Lower leg skin (tissue), 4 donors: ENCODE data around the gene ZNG1A. TPM values are rescaled to one million over a fixed set of nuclear protein-coding genes. Genes with fewer than 3 reads are reported as not detected.
"Not testable (repeated sequence)": the region's sequence is repeated elsewhere in the genome, so short reads cannot be mapped to it uniquely, and the experiment has no call there.

Source experiments
- DNase-seq, 2 donors: peaks; one replicate each; pipeline ENCODE4 v3.0.0-alpha.2; 2019; ENCODE audit warnings: low spot score in 2 of 2
- H3K4me3 ChIP-seq: fragments of 200-600 bp; sonication (generic); 2 replicates; pipeline ENCODE4 v1.5.1; 2017; ENCODE audit warnings: mild to moderate bottlenecking, low read depth; ENCODE audit not compliant: poor library complexity, severe bottlenecking
- POLR2A ChIP-seq, 2 donors: fragments of 450-650 bp; IDR thresholded peaks; one replicate each; pipeline ENCODE4 v1.6.1; 2016 to 2017; ENCODE audit warnings: antibody characterized with exemption in 2 of 2, mild to moderate bottlenecking in 1 of 2, moderate library complexity in 1 of 2
- WGBS, 2 donors: methylation state at CpG; one replicate each; pipeline ENCODE4 v1.1.5; 2018; 5-methylcytosine and 5-hydroxymethylcytosine counted together
- intact Hi-C: fragments of 100-400 bp; cut with DNase I; formaldehyde crosslinking; loops from one replicate; pipeline ENCODE4 v1.15.0; 2023; ENCODE audit warnings: low total_unique reads
- total RNA-seq, 4 donors: library from RNA; depleted of rRNA; stranded (reverse); fragments of >200 nt; gene quantifications; one replicate each; pipeline ENCODE4 v1.1.0, GENCODE V29; 2016
- TF ChIP-seq, protein P1 (sequence below), 3 donors: fragments of 450-650 bp; IDR thresholded peaks; one replicate each; pipeline ENCODE4 v1.5.1; 2016; ENCODE audit warnings: antibody characterized with exemption in 3 of 3, mild to moderate bottlenecking in 3 of 3, moderate library complexity in 2 of 3

The ZNG1A gene
- 10 to 100 TPM; 26.8 to 37.2 (median 31.8) TPM for total RNA-seq

DNA sequence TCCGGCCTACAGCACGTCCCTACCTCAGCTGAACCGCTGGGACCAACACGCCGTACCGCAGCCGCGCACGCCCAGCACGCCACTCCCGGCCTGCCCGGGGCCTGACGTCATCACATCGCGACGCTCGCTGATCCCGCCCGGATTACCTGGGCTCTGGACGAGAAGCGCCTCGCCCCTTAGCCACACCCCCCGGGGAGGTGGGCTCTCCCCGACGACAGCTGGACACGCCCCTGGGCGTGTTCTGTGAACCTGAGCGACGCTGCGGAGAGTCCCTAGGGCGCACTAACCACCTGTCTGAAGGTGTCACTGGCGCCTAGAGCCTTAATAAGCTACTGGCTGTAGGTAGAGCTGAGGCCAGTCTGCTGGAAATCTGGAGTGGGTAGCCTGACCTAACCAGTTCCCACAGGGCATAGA is at the start of gene ZNG1A:
ZNG1A (minus strand) TSS at position 87 of the 414 bp plus-strand sequence. CDS start 87 bp downstream, outside the sequence.
- WGBS, 2 donors: 0% methylated on average over 1 of the region's 32 CpGs; no CpG with 5 or more reads in 1 of the 2 donors
- intact Hi-C loops, H3K4me3 ChIP-seq: not testable (repeated sequence)
- DNase-seq: peak in 1 of 2 donors; percentile 55

DNA sequence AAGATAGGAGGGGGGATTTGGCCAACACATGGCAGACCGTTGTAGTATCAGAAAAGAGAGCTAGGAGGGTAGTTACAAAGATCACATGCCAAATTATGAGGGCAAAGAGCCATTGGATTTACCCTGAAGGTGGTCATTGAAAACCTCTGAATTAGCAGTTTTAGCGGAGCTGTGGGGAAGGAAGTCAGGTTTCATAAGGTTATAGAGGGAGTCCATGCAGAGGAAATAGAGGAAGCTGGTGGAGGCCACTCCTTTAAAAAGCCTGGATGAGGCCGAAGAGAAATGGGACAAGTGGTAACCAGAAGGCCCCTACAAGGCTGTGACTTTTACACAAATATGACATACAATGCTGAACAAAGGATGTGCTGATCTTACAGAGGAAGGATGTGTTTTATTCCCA is 49.0 kb upstream of the ZNG1A start:
- intact Hi-C loops: no loop called here
- 67 to 69% methylated on average over 3 of the region's 3 CpGs for WGBS, 2 donors
- no peak for TF ChIP-seq POLR2A (IDR thresholded peaks at IDR 0.05)
- TF ChIP-seq, protein P1, sequence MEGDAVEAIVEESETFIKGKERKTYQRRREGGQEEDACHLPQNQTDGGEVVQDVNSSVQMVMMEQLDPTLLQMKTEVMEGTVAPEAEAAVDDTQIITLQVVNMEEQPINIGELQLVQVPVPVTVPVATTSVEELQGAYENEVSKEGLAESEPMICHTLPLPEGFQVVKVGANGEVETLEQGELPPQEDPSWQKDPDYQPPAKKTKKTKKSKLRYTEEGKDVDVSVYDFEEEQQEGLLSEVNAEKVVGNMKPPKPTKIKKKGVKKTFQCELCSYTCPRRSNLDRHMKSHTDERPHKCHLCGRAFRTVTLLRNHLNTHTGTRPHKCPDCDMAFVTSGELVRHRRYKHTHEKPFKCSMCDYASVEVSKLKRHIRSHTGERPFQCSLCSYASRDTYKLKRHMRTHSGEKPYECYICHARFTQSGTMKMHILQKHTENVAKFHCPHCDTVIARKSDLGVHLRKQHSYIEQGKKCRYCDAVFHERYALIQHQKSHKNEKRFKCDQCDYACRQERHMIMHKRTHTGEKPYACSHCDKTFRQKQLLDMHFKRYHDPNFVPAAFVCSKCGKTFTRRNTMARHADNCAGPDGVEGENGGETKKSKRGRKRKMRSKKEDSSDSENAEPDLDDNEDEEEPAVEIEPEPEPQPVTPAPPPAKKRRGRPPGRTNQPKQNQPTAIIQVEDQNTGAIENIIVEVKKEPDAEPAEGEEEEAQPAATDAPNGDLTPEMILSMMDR (IDR thresholded peaks at IDR 0.05): no peak
- no peak for DNase-seq
- H3K4me3 ChIP-seq: no peak overlapping the region

DNA sequence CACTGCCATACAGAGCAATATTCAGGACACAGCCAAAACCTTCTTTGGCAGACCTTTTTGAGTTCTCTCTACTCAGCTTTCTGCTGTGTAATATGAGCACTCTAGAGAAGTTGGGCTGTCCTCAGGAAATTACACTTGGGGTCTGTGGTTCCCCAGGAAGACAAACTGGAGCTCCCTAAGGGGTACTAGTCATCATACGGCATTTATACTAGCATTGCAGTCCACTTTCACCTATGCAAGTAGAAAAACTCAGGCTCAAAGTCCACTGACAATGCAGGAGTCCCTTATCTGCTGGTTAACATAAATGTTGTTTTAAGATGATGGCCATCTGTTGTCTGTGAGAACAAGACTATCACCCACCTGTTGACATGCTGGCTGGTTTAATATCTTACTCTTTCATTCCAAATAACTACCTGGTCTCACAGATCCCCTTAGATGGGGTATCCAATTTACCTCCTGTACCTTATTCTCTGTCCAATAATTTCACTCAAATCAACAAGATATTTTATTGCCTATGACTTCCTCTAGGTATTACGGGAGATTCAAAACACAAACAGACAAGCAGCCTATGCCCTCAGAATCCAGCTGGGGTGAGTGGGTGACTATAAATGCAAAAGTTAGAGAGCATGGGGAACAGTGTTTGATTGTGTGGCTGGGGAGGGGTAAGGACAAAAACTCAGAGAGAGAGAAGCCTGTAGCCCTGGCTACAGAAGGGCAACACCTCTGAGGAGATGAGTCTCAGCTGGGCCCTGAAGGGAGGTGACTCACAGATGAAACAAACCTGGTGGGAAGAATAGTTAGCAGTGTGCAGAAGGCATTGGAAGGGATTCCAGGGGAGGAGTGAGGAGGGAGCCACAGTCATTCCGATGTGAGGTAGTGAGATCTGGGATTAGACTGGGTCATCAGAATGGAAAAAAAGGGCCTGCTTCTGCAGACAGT is 46.0 kb upstream of the ZNG1A start:
- no peak for DNase-seq
- TF ChIP-seq, protein P1 (IDR thresholded peaks at IDR 0.05): no peak
- TF ChIP-seq POLR2A (IDR thresholded peaks at IDR 0.05): no peak
- H3K4me3 ChIP-seq: no peak overlapping the region
- 56 to 68% methylated on average over 3 of the region's 3 CpGs for WGBS, 2 donors
- intact Hi-C loops: no loop called here

DNA sequence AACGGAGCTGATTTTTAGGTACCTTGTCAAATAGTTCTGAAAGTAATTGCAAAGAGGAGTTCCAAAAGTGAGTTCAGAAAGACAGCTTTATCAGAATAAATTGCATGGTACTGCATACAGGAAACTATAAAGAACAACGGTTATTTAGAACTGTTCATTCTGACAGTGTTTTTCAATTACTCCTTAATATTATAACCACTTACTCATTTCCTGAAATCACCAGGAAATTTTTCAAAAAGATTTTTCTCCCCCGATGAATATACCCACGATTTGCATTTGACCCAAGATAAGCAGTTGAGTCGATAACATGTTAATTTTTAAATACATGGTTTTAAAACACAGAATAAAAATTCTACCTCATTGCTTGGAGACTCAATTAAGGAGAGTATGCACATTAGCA is 45.2 kb upstream of the ZNG1A start:
- no peak for DNase-seq
- H3K4me3 ChIP-seq: no peak overlapping the region
- 61 to 63% methylated on average over 5 of the region's 5 CpGs for WGBS, 2 donors
- intact Hi-C loops: no loop called here
- TF ChIP-seq, protein P1 (IDR thresholded peaks at IDR 0.05): no peak
- TF ChIP-seq POLR2A (IDR thresholded peaks at IDR 0.05): no peak

DNA sequence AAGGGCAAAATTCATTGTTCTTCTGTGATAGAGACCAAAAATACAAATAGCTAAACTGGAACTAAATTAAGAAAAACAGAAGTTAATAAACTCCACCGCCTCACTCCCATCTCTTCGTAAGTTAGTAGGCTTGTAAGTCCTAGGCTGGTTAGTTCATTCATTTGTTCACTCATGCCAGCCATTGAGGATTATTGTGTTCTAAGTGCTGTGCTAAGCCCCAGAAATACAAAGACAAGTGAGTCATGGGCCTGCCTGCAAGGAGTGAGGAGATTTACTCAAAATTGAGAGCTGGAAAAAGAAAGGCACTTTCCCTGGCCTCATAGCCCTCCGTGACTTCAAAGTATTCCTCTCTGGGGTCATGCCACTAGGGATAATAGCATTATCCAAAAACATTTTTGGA is 44.3 kb upstream of the ZNG1A start:
- no peak overlapping the region for H3K4me3 ChIP-seq
- intact Hi-C loops: no loop called here
- no peak for DNase-seq
- WGBS, 2 donors: 77 to 79% methylated on average over 3 of the region's 3 CpGs
- TF ChIP-seq, protein P1 (IDR thresholded peaks at IDR 0.05): no peak
- TF ChIP-seq POLR2A (IDR thresholded peaks at IDR 0.05): no peak

DNA sequence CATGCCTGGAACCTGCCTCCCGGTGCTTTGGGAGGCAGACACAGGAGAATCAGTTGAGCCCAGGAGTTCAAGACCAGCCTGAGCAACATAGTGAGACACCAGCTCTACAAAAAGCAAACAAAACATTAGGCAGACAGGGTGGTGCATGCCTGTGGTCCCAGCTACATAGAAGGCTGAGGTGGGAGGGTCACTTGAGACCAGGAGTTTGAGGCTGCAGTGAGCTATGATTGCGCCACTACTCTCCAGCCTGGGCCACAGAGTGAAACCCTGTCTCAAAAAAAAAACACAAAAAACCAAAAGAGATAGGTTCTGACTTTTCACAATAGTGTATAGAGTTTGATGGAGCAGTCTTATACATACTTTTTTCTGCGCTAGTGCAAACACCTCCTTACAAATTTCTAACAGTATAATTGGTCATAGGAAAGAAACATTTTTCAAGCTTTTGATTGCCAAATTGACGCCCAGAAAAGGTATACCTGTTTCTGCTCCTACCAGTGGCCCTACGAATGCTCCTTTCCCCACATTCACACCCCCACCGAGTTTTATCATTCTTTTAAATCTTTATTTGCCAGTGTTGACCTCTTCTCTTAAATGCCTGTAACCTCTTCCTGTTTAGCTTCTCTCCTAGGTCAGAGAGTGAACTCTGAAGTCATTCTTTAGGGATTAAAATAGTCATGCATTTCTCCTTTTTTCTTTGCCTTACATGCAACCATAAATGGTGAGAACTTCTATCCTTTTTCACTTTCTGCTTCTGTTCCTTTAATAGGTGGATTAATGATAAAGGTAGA is 43.3 kb upstream of the ZNG1A start:
- DNase-seq: no peak
- H3K4me3 ChIP-seq: no peak overlapping the region
- WGBS, 2 donors: 72 to 75% methylated on average over 6 of the region's 6 CpGs
- no peak for TF ChIP-seq POLR2A (IDR thresholded peaks at IDR 0.05)
- TF ChIP-seq, protein P1 (IDR thresholded peaks at IDR 0.05): no peak
- intact Hi-C loops: no loop called here
